H1 (cell line): ENCODE results near the gene RALGAPB. TPM values are rescaled to one million over a fixed set of nuclear protein-coding genes. Genes with fewer than 3 reads are reported as not detected.

Experiments used
- CTCF ChIA-PET: fragments of 300-600 bp; sonication (Branson Sonifier 250); formaldehyde crosslinking; loops from one replicate; lab custom pipeline; 2021; ENCODE audit not compliant: partially characterized antibody; lab: Charles Lee
- POLR2A ChIA-PET: fragments of 300-600 bp; sonication (Branson Sonifier 250); formaldehyde crosslinking; loops from one replicate; lab custom pipeline; 2021; ENCODE audit warnings: inconsistent platforms; ENCODE audit not compliant: partially characterized antibody; lab: Charles Lee
- DNase-seq, 2 experiments: peaks; one replicate each; pipeline versions ENCODE4 v3.0.0 to v3.0.0-alpha.2; 2010 to 2022; ENCODE audit warnings: low spot score in 2 of 2, low read depth in 1 of 2, mixed read lengths in 1 of 2
- FAIRE-seq: peaks from 2 replicates; lab custom pipeline; 2011; peaks lifted over from hg19 to GRCh38; lab: Jason Lieb, UNC
- H2AFZ ChIP-seq: 2 replicates; pipeline ENCODE4 v1.8.1; 2012; ENCODE audit warnings: low read length, inconsistent platforms
- H2AK5ac ChIP-seq: 2 replicates; pipeline ENCODE4 v1.6.1; 2013; ENCODE audit warnings: low read depth, low read length
- H2BK120ac ChIP-seq: replicated peaks from 2 replicates; pipeline ENCODE3; 2013; ENCODE audit warnings: low read depth, low read length, inconsistent platforms
- H2BK12ac ChIP-seq: 2 replicates; pipeline ENCODE4 v1.6.1; 2013; ENCODE audit warnings: low read depth, low read length
- H2BK15ac ChIP-seq: 2 replicates; pipeline ENCODE4 v1.6.1; 2013; ENCODE audit warnings: low read length
- H2BK20ac ChIP-seq: 2 replicates; pipeline ENCODE4 v1.6.1; 2013; ENCODE audit warnings: low read length
- H2BK5ac ChIP-seq: 2 replicates; pipeline ENCODE4 v1.6.1; 2013; ENCODE audit warnings: low read depth, low read length
- H3K14ac ChIP-seq: 2 replicates; pipeline ENCODE4 v1.6.1; 2013; ENCODE audit warnings: inconsistent platforms; ENCODE audit not compliant: insufficient read length
- H3K18ac ChIP-seq: 2 replicates; pipeline ENCODE4 v1.6.1; 2013; ENCODE audit warnings: low read length; ENCODE audit errors: extremely low read depth
- H3K23ac ChIP-seq: 2 replicates; pipeline ENCODE4 v1.6.1; 2013; ENCODE audit warnings: inconsistent platforms; ENCODE audit not compliant: insufficient read length
- H3K23me2 ChIP-seq: 2 replicates; pipeline ENCODE4 v1.6.1; 2013; ENCODE audit warnings: low read depth, low read length
- H3K27ac ChIP-seq: 2 replicates; pipeline ENCODE4 v1.6.1; 2011; ENCODE audit warnings: low read depth, low read length, inconsistent platforms
- H3K27me3 ChIP-seq, 4 experiments: replicated peaks in 1 of 4; 1 replicate in 1 of 4; 2 replicates in 3 of 4; pipeline versions ENCODE4 v1.6.1 to v1.8.1; 2011 to 2013; ENCODE audit warnings: low read length in 3 of 4, mild to moderate bottlenecking in 3 of 4, inconsistent platforms in 2 of 4, mixed read lengths in 2 of 4, moderate library complexity in 1 of 4; ENCODE audit not compliant: control insufficient read depth in 3 of 4, insufficient read depth in 3 of 4; ENCODE audit errors: extremely low read depth in 1 of 4
- H3K36me3 ChIP-seq, 4 experiments: 2 replicates each; pipeline versions ENCODE4 v1.6.1 to v1.8.1; 2011 to 2013; ENCODE audit warnings: mild to moderate bottlenecking in 4 of 4, low read length in 3 of 4, moderate library complexity in 2 of 4, control low read depth in 1 of 4, inconsistent platforms in 1 of 4; ENCODE audit not compliant: insufficient read depth in 4 of 4, control insufficient read depth in 2 of 4
- H3K4ac ChIP-seq: replicated peaks from 2 replicates; pipeline ENCODE3; 2013; ENCODE audit warnings: low read length, low read depth, mixed read lengths, inconsistent platforms; ENCODE audit not compliant: insufficient read length
- H3K4me1 ChIP-seq, 4 experiments: replicated peaks in 1 of 4; 1 replicate in 1 of 4; 2 replicates in 3 of 4; pipeline versions ENCODE4 v1.6.1 to v1.8.1; 2011 to 2013; ENCODE audit warnings: low read length in 3 of 4, inconsistent platforms in 2 of 4, mixed read lengths in 1 of 4; ENCODE audit not compliant: insufficient read depth in 4 of 4, control insufficient read depth in 3 of 4
- H3K4me2 ChIP-seq, 2 experiments: 2 replicates each; pipeline versions ENCODE4 v1.6.1 to v1.8.1; 2011 to 2013; ENCODE audit warnings: low read depth in 2 of 2, low read length in 2 of 2, control low read depth in 1 of 2, inconsistent platforms in 1 of 2, mild to moderate bottlenecking in 1 of 2; ENCODE audit not compliant: insufficient read depth in 1 of 2
- H3K4me3 ChIP-seq, 4 experiments: fragments of 200-600, 300-600 bp in 1 of 4; sonication (generic), shearing (Covaris generic), sonication (Bioruptor Twin) in 1 of 4; 2 replicates each; pipeline versions ENCODE4 v1.5.1 to v1.8.1; 2011 to 2016; ENCODE audit warnings: low read length in 4 of 4, low read depth in 3 of 4, control low read depth in 2 of 4, inconsistent platforms in 2 of 4, mild to moderate bottlenecking in 2 of 4, mixed read lengths in 1 of 4, moderate library complexity in 1 of 4; ENCODE audit not compliant: insufficient read depth in 2 of 4; ENCODE audit errors: extremely low read depth in 1 of 4
- H3K56ac ChIP-seq: replicated peaks from 2 replicates; pipeline ENCODE3; 2013; ENCODE audit warnings: low read depth, mild to moderate bottlenecking, mixed read lengths, low read length, inconsistent platforms; ENCODE audit not compliant: insufficient read length
- H3K79me1 ChIP-seq: 2 replicates; pipeline ENCODE4 v1.6.1; 2013; ENCODE audit warnings: low read depth, low read length, control low read depth
- H3K79me2 ChIP-seq, 2 experiments: 2 replicates each; pipeline versions ENCODE4 v1.6.1 to v1.8.1; 2012 to 2013; ENCODE audit warnings: low read length in 2 of 2, mild to moderate bottlenecking in 2 of 2, inconsistent platforms in 1 of 2; ENCODE audit not compliant: insufficient read depth in 2 of 2, control insufficient read depth in 1 of 2
- H3K9ac ChIP-seq, 4 experiments: replicated peaks in 1 of 4; 1 replicate in 1 of 4; 2 replicates in 3 of 4; pipeline versions ENCODE4 v1.6.1 to v1.8.1; 2011 to 2013; ENCODE audit warnings: low read depth in 3 of 4, low read length in 3 of 4, control low read depth in 2 of 4, mild to moderate bottlenecking in 2 of 4, moderate library complexity in 2 of 4, inconsistent platforms in 1 of 4; ENCODE audit errors: extremely low read depth in 1 of 4
- H3K9me3 ChIP-seq, 2 experiments: 2 replicates each; pipeline versions ENCODE4 v1.6.1 to v1.8.1; 2012 to 2013; ENCODE audit warnings: mild to moderate bottlenecking in 2 of 2, moderate library complexity in 2 of 2, control low read depth in 1 of 2, inconsistent platforms in 1 of 2, low read depth in 1 of 2, low read length in 1 of 2, mixed read lengths in 1 of 2; ENCODE audit not compliant: insufficient read depth in 2 of 2
- H4K20me1 ChIP-seq, 2 experiments: replicated peaks in 1 of 2; 2 replicates each; pipeline versions ENCODE3 to v1.8.1; 2011 to 2013; ENCODE audit warnings: inconsistent platforms in 2 of 2, low read length in 2 of 2, mild to moderate bottlenecking in 1 of 2; ENCODE audit not compliant: insufficient read depth in 2 of 2, control insufficient read depth in 1 of 2
- H4K5ac ChIP-seq: 2 replicates; pipeline ENCODE4 v1.6.1; 2013; ENCODE audit warnings: low read length, low read depth, mixed read lengths, inconsistent platforms; ENCODE audit not compliant: insufficient read length
- H4K8ac ChIP-seq: 2 replicates; pipeline ENCODE4 v1.8.0; 2013; ENCODE audit warnings: mild to moderate bottlenecking, moderate library complexity, low read length, inconsistent platforms; ENCODE audit not compliant: insufficient read depth; ENCODE audit errors: extremely low read depth
- H4K91ac ChIP-seq: replicated peaks from 2 replicates; pipeline ENCODE3; 2013; ENCODE audit warnings: low read length, mixed read lengths, inconsistent platforms; ENCODE audit not compliant: insufficient read length
- ATF2 ChIP-seq: IDR thresholded peaks from 2 replicates; pipeline ENCODE4 v1.6.1; 2012; ENCODE audit warnings: low read length, inconsistent platforms
- CTBP2 ChIP-seq: IDR thresholded peaks from 2 replicates; pipeline ENCODE4 v1.7.0; 2011; ENCODE audit warnings: borderline replicate concordance, mild to moderate bottlenecking, moderate library complexity, mixed read lengths, low read length; ENCODE audit not compliant: insufficient read depth, insufficient read length
- NRF1 ChIP-seq: IDR thresholded peaks from 2 replicates; pipeline ENCODE4 v1.6.1; 2011; ENCODE audit warnings: mild to moderate bottlenecking, low read depth, low read length, improper control_type of control experiment
- POLR2AphosphoS5 ChIP-seq: IDR thresholded peaks from 2 replicates; pipeline ENCODE4 v1.6.1; 2011; ENCODE audit warnings: low read depth, low read length
- SP4 ChIP-seq: IDR thresholded peaks from 2 replicates; pipeline ENCODE4 v1.6.1; 2012; ENCODE audit warnings: low read length, inconsistent platforms
- TAF1 ChIP-seq: IDR thresholded peaks from 2 replicates; pipeline ENCODE4 v1.6.1; 2011; ENCODE audit warnings: mild to moderate bottlenecking, low read depth, low read length
- USF2 ChIP-seq: IDR thresholded peaks from 2 replicates; pipeline ENCODE4 v1.6.1; 2011; ENCODE audit warnings: low read length, improper control_type of control experiment
- polyA plus RNA-seq, 7 experiments: library from polyadenylated mRNA; depleted of rRNA in 3 of 7; stranded (reverse) in 5 of 7; unstranded in 2 of 7; fragments of >200 nt in 5 of 7; fragments of 200-250 nt in 2 of 7; gene quantifications; 1 replicate in 5 of 7; 2 replicates in 1 of 7; 4 replicates in 1 of 7; pipeline versions ENCODE4 v1.2.1 to v1.2.3, GENCODE V29; 2011 to 2013; ENCODE audit warnings: missing spikeins in 2 of 7, mixed read lengths in 2 of 7
- total RNA-seq: library from RNA; stranded (reverse); fragmentation: NEBNext Ultra II Directional; extraction: Animal tissue kit (Norgen Biotek cat#: 25700); gene quantifications from 2 replicates; pipeline ENCODE4 v1.2.1, GENCODE V29; 2021

RALGAPB gene
- total and polyA plus RNA-seq, 2 of the 8 experiments (the other 6 are each of a cell fraction or from before 2014, with no cell fraction given) = 10.6 to 35.1 TPM

GRCh38 chr20:38625896-38626295 is 153.3 kb downstream of the RALGAPB start:
- H2BK20ac ChIP-seq = no peak overlapping the region
- no peak overlapping the region for H3K14ac ChIP-seq
- DNase-seq = no peak
- no peak overlapping the region for H2AK5ac ChIP-seq
- H3K23ac ChIP-seq = no peak overlapping the region
- no peaks in the 10 kb centered on the region for H3K79me1 ChIP-seq
- no peak for TF ChIP-seq CTBP2
- TF ChIP-seq NRF1 = no peak
- TF ChIP-seq USF2 = no peak
- TF ChIP-seq SP4 = no peak
- TF ChIP-seq TAF1 = no peak
- TF ChIP-seq ATF2 = no peak
- no peak for TF ChIP-seq POLR2AphosphoS5
- no peak overlapping the region for H2BK120ac ChIP-seq
- CTCF ChIA-PET = no interaction called here
- H4K5ac ChIP-seq = no peak overlapping the region
- no peak overlapping the region for H3K9ac ChIP-seq
- H3K79me2 ChIP-seq = no peaks in the 10 kb centered on the region
- no peaks in the 10 kb centered on the region for H3K27me3 ChIP-seq
- no peaks in the 10 kb centered on the region for H3K9me3 ChIP-seq
- no peak overlapping the region for H3K18ac ChIP-seq
- no peak overlapping the region for H3K27ac ChIP-seq
- no peak overlapping the region for H2BK12ac ChIP-seq
- no peak for FAIRE-seq
- H3K36me3 ChIP-seq = no peaks in the 10 kb centered on the region
- no peak overlapping the region for H3K4me2 ChIP-seq
- H3K4me1 ChIP-seq = peaks cover 0 to 7% (median 2%) of the 10 kb centered on the region in 4 experiments; a peak in 3 of 7 replicates
- H3K23me2 ChIP-seq = peaks cover 6% of the 10 kb centered on the region; the same call in 1 of the 2 replicates
- H4K20me1 ChIP-seq = no peaks in the 10 kb centered on the region
- H2AFZ ChIP-seq = no peak overlapping the region
- H4K8ac ChIP-seq = no peak overlapping the region
- no peak overlapping the region for H3K4me3 ChIP-seq
- no peak overlapping the region for H2BK15ac ChIP-seq
- no peak overlapping the region for H3K4ac ChIP-seq
- POLR2A ChIA-PET = no interaction called here
- no peak overlapping the region for H4K91ac ChIP-seq
- no peak overlapping the region for H3K56ac ChIP-seq
- H2BK5ac ChIP-seq = no peak overlapping the region
